ENCODE results near the gene ISYNA1.

- TF ChIP-seq BCL11A (IDR thresholded peaks at IDR 0.05; ENCODE audit: low read depth, low read length), result no peak
- no peak for TF ChIP-seq SPI1 (IDR thresholded peaks at IDR 0.05; ENCODE audit: borderline replicate concordance, insufficient read depth, low read depth, low read length)
These were observed 17.0 kb downstream of the ISYNA1 start for GRCh38 chr19:18420930-18421329.
